Stimulated activated CD8-positive, alpha-beta memory T cell treated with anti-CD3 and anti-CD28 coated beads, Interleukin-15, amount 100 ng/mL, for 48 hours (primary cell): ENCODE results near the gene PCDHA13.
"Not testable (repeated sequence)": the region's sequence is repeated elsewhere in the genome, so short reads cannot be mapped to it uniquely, and the experiment has no call there.

Source experiments
- DNase-seq, 2 donors: peaks; one replicate each; pipeline ENCODE4 v3.0.0-alpha.2; 2020; ENCODE audit warnings: low read depth in 2 of 2

The PCDHA13 gene, protein sequence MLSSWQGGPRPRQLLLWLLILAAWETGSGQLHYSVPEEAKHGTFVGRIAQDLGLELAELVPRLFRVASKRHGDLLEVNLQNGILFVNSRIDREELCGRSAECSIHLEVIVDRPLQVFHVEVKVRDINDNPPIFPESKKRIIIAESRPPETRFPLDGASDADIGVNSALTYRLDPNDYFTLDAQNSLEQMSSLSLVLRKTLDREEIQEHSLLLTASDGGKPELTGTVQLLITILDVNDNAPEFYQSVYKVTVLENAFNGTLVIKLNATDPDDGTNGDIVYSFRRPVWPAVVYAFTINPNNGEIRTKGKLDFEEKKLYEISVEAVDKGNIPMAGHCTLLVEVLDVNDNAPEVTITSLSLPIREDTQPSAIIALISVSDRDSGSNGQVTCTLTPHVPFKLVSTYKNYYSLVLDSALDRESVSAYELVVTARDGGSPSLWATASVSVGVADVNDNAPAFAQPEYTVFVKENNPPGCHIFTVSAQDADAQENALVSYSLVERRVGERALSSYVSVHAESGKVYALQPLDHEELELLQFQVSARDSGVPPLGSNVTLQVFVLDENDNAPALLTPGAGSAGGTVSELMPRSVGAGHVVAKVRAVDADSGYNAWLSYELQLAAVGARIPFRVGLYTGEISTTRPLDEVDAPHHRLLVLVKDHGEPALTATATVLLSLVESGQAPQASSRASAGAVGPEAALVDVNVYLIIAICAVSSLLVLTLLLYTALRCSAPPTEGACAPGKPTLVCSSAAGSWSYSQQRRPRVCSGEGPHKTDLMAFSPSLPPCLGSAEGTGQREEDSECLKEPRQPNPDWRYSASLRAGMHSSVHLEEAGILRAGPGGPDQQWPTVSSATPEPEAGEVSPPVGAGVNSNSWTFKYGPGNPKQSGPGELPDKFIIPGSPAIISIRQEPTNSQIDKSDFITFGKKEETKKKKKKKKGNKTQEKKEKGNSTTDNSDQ

DNA sequence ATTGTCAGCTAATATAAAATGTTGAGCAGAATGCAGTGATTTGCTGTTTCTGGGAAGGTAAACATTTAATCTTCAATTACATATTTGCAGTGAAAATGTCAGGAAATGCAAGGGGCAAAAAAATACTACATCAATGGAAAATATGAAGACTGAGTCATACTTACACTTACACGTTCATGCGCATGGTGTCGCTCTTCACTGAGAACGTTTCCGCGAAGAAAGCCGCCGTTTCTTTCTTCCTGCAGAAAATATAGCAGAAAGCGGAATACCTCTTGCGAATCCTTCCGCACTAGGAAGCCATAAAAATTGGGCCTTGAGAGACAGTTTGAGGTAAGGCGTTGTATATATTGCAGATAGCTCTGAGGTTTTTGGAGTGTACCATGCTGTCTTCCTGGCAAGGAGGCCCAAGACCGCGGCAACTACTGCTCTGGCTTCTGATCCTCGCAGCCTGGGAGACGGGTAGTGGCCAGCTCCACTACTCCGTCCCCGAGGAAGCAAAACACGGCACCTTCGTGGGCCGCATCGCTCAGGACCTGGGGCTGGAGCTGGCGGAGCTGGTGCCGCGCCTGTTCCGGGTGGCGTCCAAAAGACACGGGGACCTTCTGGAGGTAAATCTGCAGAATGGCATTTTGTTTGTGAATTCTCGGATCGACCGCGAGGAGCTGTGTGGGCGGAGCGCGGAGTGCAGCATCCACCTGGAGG is at the start of gene PCDHA13:
TSS of gene PCDHA13 (plus strand) at position 236 of the 702 bp plus-strand sequence. CDS start at position 381, 145 bp downstream.
- DNase-seq, result no peak

DNA sequence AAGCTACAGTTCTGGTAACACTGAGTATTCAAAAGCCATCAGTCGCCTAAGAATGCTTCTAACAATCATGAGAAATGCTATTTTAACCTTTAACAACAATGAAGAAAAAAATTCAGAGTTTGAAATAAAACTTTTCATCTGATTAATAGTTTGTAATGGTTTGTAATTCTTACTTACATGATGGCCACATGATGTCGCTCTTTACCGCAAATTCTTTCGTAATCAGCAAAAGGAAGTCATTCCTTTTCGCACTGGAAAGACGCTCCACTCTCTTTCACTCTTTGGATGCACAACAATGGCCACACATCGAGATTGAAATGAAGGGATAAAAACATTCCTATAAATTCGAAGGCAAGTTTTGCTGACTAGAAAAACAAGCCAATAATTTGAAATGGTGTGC is 47.9 kb upstream of the PCDHA13 start, which contains the start of gene PCDHA7:
TSS of gene PCDHA7 (plus strand) at position 277 of the 400 bp plus-strand sequence. CDS start at position 392, 115 bp downstream.
- DNase-seq, result no peak

DNA sequence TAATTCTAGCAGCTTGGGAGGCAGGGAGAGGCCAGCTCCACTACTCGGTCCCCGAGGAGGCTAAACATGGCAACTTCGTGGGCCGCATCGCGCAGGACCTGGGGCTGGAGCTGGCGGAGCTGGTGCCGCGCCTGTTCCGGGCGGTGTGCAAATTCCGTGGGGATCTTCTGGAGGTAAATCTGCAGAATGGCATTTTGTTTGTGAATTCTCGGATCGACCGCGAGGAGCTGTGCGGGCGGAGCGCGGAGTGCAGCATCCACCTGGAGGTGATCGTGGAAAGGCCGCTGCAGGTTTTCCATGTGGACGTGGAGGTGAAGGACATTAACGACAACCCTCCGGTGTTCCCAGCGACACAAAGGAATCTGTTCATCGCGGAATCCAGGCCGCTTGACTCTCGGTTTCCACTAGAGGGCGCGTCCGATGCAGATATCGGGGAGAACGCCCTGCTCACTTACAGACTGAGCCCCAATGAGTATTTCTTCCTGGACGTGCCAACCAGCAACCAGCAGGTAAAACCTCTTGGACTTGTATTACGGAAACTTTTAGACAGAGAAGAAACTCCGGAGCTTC is 47.4 kb upstream of the PCDHA13 start:
- not testable (repeated sequence) for DNase-seq

DNA sequence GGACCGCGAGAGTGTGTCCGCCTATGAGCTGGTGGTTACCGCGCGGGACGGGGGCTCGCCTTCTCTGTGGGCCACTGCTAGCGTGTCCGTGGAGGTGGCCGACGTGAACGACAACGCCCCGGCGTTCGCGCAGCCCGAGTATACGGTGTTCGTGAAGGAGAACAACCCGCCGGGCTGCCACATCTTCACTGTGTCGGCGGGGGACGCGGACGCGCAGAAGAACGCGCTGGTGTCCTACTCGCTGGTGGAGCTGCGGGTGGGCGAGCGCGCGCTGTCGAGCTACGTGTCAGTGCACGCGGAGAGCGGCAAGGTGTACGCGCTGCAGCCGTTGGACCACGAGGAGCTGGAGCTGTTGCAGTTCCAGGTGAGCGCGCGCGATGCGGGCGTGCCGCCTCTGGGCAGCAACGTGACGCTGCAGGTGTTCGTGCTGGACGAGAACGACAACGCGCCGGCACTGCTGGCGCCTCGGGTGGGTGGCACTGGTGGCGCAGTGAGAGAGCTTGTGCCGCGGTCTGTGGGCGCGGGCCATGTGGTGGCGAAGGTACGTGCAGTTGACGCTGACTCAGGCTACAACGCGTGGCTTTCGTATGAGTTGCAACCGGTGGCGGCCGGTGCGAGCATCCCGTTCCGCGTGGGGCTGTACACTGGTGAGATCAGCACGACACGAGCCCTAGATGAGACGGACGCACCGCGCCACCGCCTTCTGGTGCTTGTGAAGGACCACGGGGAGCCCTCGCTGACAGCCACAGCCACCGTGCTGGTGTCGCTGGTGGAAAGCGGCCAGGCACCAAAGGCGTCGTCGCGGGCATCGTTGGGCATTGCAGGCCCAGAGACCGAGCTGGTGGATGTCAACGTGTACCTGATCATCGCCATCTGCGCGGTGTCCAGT is 46.1 kb upstream of the PCDHA13 start:
- DNase-seq, result no peak

DNA sequence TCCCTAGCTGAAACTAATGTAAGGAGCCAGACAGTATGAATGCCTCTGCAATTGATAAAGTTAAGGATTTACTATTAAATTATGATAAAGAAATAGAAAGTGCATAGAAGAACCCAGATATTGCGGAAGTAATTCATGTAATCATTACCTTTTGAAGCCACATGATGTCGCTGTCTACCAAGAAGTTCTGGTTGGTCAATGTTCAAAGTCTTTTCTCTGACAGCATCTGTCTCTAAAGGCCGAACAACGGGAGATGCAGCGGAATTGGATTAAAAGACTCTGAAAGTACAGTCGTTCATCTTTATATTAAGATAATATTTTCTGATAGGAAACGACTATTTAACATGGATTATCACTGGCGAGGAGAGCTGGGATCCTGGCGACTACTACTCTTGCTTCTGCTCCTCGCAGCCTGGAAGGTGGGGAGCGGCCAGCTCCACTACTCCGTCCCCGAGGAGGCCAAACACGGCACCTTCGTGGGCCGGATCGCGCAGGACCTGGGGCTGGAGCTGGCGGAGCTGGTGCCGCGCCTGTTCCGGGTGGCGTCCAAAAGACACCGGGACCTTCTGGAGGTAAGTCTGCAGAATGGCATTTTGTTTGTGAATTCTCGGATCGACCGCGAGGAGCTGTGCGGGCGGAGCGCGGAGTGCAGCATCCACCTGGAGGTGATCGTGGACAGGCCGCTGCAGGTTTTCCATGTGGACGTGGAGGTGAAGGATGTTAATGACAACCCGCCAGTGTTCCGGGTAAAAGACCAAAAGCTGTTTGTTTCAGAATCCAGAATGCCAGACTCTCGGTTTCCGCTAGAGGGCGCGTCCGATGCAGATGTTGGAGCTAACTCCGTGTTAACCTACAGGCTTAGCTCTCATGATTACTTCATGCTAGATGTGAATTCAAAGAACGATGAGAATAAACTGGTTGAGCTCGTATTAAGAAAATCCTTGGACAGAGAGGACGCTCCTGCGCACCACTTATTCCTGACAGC is 40.7 kb upstream of the PCDHA13 start, which contains the start of gene PCDHA8:
TSS of gene PCDHA8 (plus strand) at position 210 of the 985 bp plus-strand sequence. CDS start at position 345, 135 bp downstream.
- DNase-seq, result no peak

DNA sequence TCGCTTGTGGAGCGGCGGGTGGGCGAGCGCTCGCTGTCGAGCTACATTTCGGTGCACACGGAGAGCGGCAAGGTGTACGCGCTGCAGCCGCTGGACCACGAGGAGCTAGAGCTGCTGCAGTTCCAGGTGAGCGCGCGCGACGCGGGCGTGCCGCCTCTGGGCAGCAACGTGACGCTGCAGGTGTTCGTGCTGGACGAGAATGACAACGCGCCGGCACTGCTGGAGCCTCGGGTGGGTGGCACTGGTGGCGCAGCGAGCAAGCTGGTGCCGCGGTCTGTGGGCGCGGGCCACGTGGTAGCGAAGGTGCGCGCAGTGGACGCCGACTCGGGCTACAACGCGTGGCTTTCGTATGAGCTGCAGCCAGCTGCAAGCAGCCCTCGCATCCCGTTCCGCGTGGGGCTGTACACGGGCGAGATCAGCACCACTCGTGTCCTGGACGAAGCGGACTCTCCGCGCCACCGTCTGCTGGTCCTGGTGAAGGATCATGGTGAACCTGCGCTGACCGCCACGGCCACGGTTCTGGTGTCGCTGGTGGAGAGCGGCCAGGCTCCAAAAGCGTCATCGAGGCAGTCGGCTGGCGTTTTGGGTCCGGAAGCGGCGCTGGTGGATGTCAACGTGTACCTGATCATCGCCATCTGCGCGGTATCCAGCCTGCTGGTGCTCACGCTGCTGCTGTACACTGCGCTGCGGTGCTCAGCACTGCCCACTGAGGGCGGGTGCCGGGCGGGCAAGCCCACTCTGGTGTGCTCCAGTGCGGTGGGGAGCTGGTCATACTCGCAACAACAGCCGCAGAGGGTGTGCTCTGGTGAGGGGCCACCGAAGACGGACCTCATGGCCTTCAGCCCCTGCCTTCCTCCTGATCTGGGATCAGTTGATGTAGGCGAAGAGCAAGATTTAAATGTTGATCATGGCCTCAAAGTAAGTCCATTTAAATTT is 38.9 kb upstream of the PCDHA13 start:
- DNase-seq, result no peak

DNA sequence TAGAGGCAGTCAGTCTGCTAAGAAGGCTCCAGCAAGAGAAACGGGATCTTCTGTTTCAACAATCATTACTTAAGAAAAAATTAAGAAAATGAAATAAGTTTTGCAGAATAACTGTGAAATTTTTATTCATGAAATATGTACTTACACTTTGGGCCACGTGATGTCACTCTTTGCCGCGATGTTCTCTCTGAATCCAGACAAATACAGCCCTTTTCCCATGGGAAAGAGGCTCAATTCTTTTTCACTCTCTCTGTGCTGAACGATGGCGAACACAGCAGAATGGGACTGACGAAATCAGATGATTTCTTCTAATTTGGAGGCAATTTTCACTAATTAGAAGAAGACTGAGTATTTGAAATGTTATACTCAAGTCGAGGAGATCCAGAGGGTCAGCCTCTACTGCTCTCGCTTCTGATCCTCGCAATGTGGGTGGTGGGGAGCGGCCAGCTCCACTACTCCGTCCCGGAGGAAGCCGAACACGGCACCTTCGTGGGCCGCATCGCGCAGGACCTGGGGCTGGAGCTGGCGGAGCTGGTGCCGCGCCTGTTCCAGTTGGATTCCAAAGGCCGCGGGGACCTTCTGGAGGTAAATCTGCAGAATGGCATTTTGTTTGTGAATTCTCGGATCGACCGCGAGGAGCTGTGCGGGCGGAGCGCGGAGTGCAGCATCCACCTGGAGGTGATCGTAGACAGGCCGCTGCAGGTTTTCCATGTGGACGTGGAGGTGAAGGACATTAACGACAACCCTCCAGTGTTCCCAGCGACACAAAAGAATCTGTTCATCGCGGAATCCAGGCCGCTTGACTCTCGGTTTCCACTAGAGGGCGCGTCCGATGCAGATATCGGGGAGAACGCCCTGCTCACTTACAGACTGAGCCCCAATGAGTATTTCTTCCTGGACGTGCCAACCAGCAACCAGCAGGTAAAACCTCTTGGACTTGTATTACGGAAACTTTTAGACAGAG is 33.5 kb upstream of the PCDHA13 start, which contains the start of gene PCDHA9:
TSS of gene PCDHA9 (plus strand) at position 244 of the 964 bp plus-strand sequence. CDS start at position 358, 114 bp downstream.
- not testable (repeated sequence) for DNase-seq

DNA sequence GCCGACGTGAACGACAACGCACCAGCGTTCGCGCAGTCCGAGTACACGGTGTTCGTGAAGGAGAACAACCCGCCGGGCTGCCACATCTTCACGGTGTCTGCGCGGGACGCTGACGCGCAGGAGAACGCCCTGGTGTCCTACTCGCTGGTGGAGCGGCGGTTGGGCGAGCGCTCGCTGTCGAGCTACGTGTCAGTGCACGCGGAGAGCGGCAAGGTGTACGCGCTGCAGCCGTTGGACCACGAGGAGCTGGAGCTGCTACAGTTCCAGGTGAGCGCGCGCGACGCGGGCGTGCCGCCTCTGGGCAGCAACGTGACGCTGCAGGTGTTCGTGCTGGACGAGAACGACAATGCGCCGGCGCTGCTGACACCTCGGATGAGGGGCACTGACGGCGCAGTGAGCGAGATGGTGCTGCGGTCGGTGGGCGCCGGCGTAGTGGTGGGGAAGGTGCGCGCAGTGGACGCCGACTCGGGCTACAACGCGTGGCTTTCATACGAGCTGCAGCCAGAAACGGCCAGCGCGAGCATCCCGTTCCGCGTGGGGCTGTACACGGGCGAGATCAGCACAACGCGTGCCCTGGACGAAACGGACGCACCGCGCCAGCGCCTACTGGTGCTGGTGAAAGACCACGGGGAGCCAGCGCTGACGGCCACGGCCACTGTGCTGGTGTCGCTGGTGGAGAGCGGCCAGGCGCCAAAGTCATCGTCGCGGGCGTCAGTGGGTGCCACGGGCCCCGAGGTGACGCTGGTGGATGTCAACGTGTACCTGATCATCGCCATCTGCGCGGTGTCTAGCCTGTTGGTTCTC is 31.9 kb upstream of the PCDHA13 start:
- DNase-seq, result not testable (repeated sequence)

DNA sequence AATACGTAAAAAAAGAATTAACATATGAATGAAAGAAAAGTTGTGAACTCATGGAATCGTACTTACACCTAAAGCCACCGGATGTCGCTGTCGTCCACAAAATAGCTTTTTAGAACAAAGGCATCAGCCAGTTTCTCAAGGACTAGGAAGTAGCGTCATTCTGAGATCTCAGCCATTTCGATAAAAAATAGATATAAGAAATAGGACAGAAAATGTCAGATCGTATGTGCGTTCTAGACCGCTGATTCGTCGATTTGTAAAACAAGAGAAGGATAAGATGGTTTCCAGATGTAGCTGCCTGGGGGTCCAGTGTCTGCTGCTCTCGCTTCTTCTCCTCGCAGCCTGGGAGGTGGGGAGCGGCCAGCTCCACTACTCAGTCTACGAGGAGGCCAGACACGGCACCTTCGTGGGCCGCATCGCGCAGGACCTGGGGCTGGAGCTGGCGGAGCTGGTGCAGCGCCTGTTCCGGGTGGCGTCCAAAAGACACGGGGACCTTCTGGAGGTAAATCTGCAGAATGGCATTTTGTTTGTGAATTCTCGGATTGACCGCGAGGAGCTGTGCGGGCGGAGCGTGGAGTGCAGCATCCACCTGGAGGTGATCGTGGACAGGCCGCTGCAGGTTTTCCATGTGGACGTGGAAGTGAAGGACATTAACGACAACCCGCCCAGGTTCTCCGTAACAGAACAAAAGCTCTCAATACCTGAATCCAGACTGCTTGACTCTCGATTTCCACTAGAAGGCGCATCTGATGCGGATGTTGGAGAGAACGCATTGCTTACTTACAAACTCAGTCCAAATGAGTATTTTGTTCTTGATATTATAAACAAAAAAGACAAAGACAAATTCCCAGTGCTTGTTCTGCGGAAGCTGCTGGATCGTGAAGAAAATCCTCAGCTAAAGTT is 25.9 kb upstream of the PCDHA13 start, which contains the start of gene PCDHA10:
TSS of gene PCDHA10 (plus strand) at position 126 of the 903 bp plus-strand sequence. CDS start at position 278, 152 bp downstream.
- no peak for DNase-seq

DNA sequence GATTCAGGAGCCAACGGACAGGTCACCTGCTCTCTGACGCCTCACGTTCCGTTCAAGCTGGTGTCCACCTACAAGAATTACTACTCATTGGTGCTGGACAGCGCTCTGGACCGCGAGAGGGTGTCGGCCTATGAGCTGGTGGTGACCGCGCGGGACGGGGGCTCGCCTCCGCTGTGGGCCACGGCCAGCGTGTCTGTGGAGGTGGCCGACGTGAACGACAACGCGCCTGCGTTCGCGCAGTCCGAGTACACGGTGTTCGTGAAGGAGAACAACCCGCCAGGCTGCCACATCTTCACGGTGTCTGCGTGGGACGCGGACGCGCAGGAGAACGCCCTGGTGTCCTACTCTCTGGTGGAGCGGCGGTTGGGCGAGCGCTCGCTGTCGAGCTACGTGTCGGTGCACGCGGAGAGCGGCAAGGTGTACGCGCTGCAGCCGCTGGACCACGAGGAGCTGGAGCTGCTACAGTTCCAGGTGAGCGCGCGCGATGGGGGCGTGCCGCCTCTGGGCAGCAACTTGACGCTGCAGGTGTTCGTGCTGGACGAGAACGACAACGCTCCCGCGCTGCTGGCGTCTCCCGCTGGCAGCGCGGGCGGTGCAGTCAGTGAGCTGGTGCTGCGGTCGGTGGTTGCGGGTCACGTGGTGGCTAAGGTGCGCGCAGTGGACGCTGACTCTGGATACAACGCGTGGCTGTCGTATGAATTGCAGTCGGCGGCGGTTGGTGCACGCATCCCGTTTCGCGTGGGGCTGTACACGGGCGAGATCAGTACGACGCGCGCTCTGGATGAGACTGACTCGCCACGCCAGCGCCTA is 24.5 kb upstream of the PCDHA13 start:
- DNase-seq, result no peak

DNA sequence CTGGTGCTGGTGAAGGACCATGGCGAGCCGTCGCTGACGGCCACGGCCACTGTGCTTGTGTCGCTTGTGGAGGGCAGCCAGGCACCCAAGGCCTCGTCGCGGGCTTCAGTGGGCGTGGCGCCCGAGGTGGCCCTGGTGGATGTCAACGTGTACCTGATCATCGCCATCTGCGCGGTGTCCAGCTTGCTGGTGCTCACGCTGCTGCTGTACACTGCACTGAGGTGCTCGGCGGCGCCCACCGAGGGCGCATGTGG is 24.0 kb upstream of the PCDHA13 start:
- DNase-seq, result no peak

DNA sequence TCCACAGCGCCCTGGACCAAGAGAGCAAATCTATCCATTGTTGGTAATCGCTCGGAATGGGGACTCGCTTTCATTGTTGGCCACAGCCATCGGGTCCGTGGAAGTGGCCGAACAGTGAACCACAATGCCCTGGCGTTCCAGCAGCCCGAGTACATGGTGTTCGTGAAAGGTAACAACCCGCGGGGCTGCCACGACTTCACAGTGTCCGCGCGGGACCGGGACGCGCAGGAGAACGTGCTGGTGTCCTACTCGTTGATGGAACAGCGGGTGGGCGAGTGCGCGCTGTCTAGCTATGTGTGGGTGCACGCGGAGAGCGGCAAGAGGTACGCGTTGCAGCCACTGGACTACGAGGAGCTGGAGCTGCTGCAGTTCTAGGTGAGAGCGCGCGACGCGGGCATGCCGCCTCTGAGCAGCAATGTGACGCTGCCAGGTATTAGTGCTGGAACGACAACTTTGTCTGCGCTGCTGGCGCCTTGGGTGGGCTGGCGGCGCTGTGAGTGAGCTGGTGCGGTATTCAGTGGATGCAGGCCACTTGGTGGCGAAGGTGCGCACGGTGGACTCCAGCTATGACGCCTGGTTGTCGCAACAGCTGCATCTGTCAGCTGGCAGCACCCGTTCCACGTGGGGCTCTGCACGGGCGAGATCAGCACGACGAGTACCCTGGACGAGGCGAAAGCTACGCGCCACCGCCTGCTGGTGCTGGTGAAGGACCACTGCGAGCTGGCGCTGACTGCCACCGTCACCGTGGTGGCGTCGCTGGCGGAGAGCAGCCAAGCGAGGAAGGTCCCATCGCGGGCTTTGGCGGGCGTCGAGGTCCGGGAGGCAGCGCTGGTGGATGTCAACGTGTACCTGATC is 19.3 kb upstream of the PCDHA13 start:
- no peak for DNase-seq
